GM21526 (cell line): ENCODE measurements around the gene RFC4.

Experiments used
- ATAC-seq: cut with Tn5 transposase; IDR thresholded peaks from one replicate; pipeline ENCODE4 v1.9.1; 2021; ENCODE audit warnings: moderate library complexity; ENCODE audit not compliant: unreplicated experiment, low FRiP score

Gene RFC4

GRCh38 chr3:186788482-186789370 is 17.6 kb downstream of the RFC4 start:
- ATAC-seq: no peak

GRCh38 chr3:186787642-186788481 is 18.4 kb downstream of the RFC4 start:
- no peak for ATAC-seq

- ATAC-seq: no peak
These were observed 19.4 kb downstream of the RFC4 start for GRCh38 chr3:186786922-186787321.

GRCh38 chr3:186785495-186786018 is 20.7 kb downstream of the RFC4 start:
- ATAC-seq: no peak

- ATAC-seq: no peak
These were observed 21.3 kb downstream of the RFC4 start for GRCh38 chr3:186784820-186785494.

- peak; percentile 51 for ATAC-seq
These were observed 22.4 kb downstream of the RFC4 start for GRCh38 chr3:186783731-186784515.

- peak; percentile 55 for ATAC-seq
These were observed 23.1 kb downstream of the RFC4 start, which contains the start of gene EIF4A2 for GRCh38 chr3:186783058-186783730. Gene EIF4A2, plus strand, starts transcription at chr3:186783577. Its CDS starts 34 bp downstream, at chr3:186783611.

GRCh38 chr3:186782542-186783057 is 23.7 kb downstream of the RFC4 start:
- no peak for ATAC-seq

- ATAC-seq: no peak
These were observed 27.1 kb downstream of the RFC4 start for GRCh38 chr3:186779204-186779603.

GRCh38 chr3:186775999-186776398 is 30.3 kb downstream of the RFC4 start:
- no peak for ATAC-seq

- ATAC-seq: peak; percentile 89
These were observed 33.4 kb downstream of the RFC4 start for GRCh38 chr3:186772701-186773417.

GRCh38 chr3:186772281-186772694 is 34.0 kb downstream of the RFC4 start:
- peak; percentile 25 for ATAC-seq

- no peak for ATAC-seq
These were observed 45.3 kb downstream of the RFC4 start for GRCh38 chr3:186760897-186761447.

- no peak for ATAC-seq
These were observed 46.0 kb downstream of the RFC4 start for GRCh38 chr3:186760141-186760833.

- ATAC-seq: no peak
These were observed 46.9 kb downstream of the RFC4 start for GRCh38 chr3:186759231-186759930.

- ATAC-seq: no peak
These were observed 48.5 kb downstream of the RFC4 start for GRCh38 chr3:186757686-186758220.

- no peak for ATAC-seq
These were observed 49.1 kb downstream of the RFC4 start for GRCh38 chr3:186757214-186757613.
